Fibroblast of skin of abdomen (primary cell): ENCODE measurements around the gene SKIL. TPM values are rescaled to one million over a fixed set of nuclear protein-coding genes. Genes with fewer than 3 reads are reported as not detected.
A peak's percentile ranks its signal among the peaks of the same experiment; 100 is the strongest.
"Not testable (repeated sequence)": the region's sequence is repeated elsewhere in the genome, so short reads cannot be mapped to it uniquely, and the experiment has no call there.

Experiments
- DNase-seq: peaks from one replicate; pipeline ENCODE4 v3.0.0-alpha.2; 2013
- polyA plus RNA-seq, 2 experiments: library from polyadenylated mRNA; unstranded; fragments of 120-200 nt; gene quantifications; one replicate each; pipeline ENCODE4 v1.2.1, GENCODE V29; 2013; ENCODE audit not compliant: insufficient read length in 2 of 2

SKIL gene, protein sequence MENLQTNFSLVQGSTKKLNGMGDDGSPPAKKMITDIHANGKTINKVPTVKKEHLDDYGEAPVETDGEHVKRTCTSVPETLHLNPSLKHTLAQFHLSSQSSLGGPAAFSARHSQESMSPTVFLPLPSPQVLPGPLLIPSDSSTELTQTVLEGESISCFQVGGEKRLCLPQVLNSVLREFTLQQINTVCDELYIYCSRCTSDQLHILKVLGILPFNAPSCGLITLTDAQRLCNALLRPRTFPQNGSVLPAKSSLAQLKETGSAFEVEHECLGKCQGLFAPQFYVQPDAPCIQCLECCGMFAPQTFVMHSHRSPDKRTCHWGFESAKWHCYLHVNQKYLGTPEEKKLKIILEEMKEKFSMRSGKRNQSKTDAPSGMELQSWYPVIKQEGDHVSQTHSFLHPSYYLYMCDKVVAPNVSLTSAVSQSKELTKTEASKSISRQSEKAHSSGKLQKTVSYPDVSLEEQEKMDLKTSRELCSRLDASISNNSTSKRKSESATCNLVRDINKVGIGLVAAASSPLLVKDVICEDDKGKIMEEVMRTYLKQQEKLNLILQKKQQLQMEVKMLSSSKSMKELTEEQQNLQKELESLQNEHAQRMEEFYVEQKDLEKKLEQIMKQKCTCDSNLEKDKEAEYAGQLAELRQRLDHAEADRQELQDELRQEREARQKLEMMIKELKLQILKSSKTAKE
- 36.3 TPM for polyA plus RNA-seq (2013, experiment 1 of 2; ENCODE audit: insufficient read length)
- 33.2 TPM for polyA plus RNA-seq (2013, experiment 2 of 2; ENCODE audit: insufficient read length)

- peak; percentile 99 for DNase-seq
Observed at GRCh38 chr3:170357176-170358041, at the start of gene SKIL. Gene SKIL, plus strand, starts transcription at chr3:170357715. Its CDS starts 2,617 bp downstream, at chr3:170360332.

DNA sequence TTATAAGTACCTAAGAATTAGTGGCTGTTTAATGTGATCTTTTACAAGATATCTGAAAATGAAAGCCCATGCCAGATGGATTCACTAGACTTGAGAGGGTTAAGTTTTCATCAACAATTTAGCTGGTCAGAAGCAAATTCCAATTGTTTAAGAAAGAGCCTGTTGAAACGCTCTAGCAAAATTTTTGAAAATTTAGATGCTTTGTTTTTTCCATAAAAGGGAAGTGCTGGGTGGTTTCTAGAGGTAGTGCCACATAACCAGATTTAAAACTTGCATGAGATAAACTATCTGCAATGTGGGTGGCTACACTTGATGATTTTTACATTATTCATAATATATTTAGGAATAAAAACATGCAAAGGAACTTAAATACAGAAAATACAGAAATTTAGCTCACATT is 48.5 kb upstream of the SKIL start:
- DNase-seq = peak; percentile 44

DNA sequence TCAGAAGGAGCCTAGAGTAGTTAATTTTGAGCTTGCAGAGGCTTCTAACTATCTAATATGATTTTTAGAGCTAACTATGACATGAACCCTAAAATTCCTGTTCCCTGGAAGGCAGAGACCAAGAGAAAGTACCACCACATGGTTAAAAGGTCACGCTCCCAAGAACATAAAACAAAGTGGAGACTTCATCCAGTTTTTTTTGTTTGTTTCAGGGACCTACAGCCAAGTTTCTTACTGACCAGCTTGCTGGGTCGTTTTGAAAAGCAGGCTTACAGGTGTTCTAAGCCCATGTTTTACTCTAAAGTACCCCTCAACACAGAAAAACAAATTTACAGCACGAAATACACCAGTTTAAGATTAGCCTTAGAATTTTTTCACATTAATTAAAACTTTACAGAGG is 39.6 kb upstream of the SKIL start:
- DNase-seq = no peak

GRCh38 chr3:170320461-170321121 is 36.9 kb upstream of the SKIL start:
- no peak for DNase-seq

DNA sequence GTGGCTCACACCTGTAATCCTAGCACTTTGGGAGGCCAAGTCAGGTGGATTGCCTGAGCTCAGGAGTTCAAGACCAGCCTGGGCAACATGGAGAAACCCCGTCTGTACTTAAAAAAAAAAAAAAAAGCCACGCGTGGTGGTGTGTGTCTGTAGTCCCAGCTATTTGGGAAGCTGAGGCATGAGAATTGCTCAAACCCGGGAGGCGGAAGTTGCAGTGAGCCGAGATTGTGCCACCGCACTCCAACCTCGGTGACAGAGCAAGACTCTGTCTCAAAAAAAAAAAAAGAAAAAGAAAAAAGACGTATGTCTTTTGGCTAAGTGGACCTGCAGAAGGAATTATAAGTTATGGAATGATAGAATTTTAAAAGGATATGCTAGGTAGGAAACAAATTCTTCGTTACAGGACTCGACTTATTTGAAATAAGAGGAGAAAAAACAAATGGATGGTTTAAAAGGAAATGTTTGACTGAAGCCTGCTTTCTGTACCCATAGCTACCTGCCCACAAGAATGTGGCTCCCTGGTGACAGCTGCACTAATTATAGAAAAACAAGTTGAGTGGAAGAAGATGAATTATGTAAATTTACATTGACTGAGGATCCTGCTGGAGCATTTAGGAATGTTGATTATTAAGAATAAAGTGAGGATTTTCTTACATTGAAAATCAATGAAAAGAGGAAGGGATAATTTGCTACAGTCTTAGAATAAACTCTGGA is 36.0 kb upstream of the SKIL start:
- no peak for DNase-seq

GRCh38 chr3:170322566-170323269 is 34.8 kb upstream of the SKIL start:
- no peak for DNase-seq

GRCh38 chr3:170323331-170323730 is 34.2 kb upstream of the SKIL start:
- peak; percentile 18 for DNase-seq

GRCh38 chr3:170324962-170325361 is 32.6 kb upstream of the SKIL start:
- DNase-seq = no peak

DNA sequence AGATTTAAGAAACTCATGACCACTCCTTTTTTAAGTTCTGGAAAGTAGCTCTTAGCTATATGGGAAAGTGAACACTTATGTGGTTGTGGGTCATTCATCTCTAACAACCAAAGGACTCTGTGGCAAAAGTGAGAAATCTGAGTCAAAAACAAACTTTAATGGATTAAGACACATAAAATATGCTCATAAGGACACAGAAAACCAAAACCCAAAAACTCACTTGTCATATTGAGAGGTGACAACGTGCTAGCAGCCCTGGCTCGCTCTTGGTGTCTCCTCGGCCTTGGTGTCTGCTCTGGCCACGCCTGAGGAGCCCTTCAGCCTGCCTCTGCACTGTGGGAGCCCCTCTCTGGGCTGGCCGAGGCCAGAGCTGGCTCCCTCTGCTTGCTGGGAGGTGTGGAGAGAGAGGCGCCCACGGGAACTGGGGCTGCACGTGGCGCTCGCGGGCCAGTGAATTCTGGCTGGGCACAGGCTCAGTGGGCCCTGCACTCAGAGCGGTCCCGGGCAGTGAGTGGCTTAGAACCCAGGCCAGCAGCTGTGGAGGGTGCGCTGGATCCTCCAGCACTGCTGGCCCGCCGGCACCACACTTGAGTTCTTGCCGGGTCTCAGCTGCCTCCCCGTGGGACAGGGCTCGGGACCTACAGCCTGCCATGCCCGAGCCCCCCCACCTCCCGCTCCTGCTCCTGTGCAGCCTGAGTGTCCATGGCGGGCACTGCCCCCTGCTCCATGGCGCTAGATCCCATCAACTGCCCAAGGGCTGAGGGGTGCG is 30.3 kb upstream of the SKIL start:
- no peak for DNase-seq

DNA sequence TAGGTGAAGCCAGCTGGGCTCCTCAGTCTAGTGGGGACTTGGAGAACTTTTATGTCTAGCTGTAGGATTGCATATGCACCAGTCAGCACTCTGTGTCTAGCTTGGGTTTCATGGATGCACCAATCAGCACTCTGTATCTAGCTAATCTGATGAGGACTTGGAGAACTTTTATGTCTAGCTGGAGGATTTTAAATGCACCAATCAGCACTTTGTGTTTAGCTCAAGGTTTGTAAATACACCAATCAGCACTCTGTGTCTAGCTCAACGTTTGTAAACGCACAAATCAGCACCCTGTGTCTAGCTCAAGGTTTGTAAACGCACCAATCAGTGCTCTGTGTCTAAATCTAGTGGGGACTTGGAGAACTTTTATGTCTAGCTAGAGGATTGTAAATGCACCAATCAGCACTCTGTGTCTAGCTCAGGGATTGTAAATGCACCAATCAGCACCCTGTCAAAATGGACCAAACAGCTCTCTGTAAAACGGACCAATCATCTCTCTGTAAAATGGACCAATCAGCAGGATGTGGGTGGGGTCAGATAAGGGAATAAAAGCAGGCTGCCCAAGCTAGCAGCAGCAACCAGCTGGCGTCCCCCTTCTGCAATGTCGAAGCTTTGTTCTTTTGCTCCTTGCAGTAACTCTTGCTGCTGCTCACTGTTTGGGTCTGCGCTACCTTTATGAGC is 29.5 kb upstream of the SKIL start:
- DNase-seq = not testable (repeated sequence)

- DNase-seq = peak; percentile 21
Observed at GRCh38 chr3:170330366-170330765, 27.1 kb upstream of the SKIL start.

DNA sequence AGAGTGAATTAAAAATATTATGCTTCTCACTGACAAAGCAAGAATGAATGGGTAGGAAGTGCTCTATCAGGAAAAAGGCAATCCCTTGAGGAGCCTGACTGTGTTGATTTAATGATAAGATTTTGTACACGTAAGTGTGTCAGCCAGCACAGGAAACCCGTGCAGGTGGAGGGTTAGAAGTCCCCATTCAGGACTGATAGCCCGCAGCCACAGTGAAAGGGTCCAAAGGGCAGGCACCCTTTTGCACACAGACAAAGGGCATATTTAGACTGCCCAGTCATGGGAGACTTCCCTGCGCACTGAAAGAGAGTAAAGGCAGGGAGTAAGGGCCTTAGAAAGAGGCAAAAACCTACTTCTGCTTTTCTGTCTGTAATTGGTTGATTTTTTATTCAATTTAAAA is 26.4 kb upstream of the SKIL start:
- DNase-seq = no peak

DNA sequence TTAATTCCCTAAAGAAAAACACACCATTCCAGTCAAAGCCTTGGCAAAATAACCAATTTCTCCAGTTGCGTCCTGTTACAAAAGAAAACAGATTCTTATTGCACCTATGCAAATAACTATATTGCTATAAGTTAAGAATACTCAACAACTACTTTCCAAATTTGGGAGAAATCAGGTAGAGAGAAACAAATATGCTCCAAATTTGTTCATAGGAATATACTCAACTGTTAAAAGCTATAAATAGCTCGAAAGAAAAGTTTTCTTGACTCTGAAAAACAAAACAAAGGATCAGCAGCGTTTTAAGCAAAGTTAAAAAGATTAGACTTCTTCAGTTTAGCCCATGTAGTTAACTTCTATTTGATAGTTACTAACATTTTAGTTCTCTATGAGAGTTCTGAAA is 20.1 kb upstream of the SKIL start:
- DNase-seq = no peak

DNA sequence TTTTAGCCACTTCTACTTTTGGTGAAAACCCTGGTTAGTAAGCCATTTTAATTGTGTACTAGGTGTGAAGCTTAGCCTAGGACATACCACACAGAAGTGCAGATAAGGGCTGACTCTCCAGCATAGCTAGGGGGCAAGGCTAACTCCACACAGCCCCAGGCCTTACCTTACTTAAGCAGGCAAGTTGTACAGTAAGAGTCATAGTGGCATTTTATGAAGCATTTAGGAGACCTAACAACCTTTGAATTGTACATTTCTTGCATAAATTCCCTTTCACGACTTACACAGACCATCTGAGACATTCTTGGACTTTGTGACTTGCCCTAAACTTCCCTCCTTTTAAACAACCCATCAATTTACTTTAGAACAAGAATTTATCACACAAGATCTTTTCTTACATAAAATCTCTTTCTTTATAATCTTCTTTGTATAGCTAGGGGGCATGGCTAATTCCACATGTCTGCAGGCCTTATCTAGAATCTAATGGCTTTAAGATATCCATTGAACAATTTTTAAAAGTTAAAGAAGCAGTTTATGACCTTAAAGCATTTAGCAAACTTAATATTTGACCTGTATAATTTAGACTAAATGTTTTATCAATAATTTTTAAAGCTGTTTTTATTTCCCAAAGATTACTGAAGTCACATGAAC is 18.7 kb upstream of the SKIL start:
- DNase-seq = no peak

- not testable (repeated sequence) for DNase-seq
Observed at GRCh38 chr3:170342273-170342672, 15.2 kb upstream of the SKIL start.

DNA sequence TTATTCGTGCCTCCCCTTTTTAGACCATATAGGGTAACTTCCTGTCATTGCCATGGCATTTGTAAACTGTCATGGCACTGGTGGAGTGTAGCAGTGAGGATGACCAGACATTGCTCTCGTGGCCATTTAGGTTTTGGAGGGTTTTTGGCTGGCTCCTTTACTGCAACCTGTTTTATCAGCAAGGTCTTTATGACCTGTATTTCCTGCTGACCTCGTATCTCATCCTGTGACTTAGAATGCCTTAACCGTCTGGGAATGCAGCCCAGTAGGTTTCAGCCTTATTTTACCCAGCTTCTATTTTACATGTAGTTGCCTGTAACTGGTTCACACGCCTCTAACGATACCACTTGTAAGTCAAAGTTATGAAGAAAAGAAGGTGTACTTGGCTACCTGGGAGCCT is 13.7 kb upstream of the SKIL start:
- DNase-seq = not testable (repeated sequence)

DNA sequence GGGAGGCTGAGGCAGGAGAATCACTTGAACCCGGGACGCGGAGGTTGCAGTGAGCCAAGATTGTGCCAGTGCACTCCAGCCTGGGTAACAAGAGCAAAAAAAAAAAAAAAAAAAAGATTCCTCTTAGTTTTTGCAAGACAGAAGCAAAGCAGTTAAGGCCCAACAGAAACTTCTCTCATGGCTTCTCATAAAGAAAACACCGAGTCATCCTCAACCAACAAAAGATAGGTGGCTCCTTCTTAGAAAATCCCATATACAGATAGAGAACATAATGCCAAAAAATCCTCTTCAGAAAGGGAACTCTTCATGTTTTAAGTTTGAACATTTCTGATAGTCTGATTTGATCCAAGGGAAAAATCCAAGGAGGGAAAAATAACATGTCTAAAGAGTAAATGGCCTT is 12.5 kb upstream of the SKIL start:
- no peak for DNase-seq

- DNase-seq = peak; percentile 45
Observed at GRCh38 chr3:170346481-170347392, 10.8 kb upstream of the SKIL start.
